ENCODE measurements around the gene CISD2.
"Not testable (repeated sequence)": the region's sequence is repeated elsewhere in the genome, so short reads cannot be mapped to it uniquely, and the experiment has no call there.

Gene CISD2

GRCh38 chr4:102850370-102850769 lies 18.4 kb upstream of the CISD2 start:
- no peak for DNase-seq

DNA sequence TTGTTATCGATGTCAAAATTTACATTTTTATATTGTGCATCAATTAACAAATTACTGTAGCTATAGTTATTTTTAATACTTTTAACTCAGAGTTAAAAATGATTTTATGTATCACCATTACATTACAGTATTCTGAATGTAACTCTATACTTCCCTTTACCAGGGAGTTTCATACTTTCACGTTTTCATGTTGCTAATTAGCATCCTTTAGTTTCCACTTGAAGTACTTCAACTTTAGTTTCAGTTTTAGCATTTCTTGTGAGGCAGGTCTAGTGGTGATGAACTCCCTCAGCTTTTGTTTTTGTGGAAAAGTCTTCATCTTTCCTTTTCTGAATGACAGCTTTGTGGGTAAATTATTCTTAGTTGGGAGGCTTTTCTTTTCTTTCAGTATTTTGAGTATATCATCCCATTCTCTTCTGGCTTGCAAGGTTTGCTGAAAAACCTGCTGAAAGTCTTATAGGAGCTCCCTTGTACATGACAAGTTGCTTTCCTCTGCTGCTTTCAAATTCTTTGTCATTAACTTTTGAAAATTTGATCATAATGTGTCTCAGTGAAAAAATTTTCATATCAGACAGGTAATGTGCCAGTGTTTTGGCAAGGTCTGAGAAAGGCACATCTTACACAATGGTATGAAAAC lies 9.8 kb upstream of the CISD2 start:
- DNase-seq, result no peak

GRCh38 chr4:102860611-102861324 lies 8.0 kb upstream of the CISD2 start:
- DNase-seq, result no peak

- DNase-seq, result no peak
Observed at GRCh38 chr4:102862016-102862415, 6.8 kb upstream of the CISD2 start.

DNA sequence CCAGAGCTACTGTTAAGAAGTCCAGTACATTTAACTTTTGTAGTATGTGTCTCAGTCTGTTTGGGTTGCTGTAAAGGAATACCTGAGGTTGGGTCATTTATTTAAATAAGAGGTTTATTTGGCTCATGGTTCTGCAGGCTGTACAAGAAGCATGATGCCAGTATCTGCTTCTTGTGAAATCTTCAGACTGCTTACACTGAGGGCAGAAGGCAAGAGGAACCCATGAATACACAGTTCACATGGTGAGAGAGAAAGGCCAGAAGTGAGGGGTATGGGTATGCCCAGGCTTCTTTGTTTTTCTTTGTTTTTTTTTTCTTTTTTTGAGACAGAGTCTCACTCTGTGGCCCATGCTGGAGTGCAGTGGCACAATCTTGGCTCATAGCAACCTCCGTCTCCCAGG lies 6.0 kb upstream of the CISD2 start:
- no peak for DNase-seq

- not testable (repeated sequence) for DNase-seq
Observed at GRCh38 chr4:102865327-102865726, 3.5 kb upstream of the CISD2 start.

DNA sequence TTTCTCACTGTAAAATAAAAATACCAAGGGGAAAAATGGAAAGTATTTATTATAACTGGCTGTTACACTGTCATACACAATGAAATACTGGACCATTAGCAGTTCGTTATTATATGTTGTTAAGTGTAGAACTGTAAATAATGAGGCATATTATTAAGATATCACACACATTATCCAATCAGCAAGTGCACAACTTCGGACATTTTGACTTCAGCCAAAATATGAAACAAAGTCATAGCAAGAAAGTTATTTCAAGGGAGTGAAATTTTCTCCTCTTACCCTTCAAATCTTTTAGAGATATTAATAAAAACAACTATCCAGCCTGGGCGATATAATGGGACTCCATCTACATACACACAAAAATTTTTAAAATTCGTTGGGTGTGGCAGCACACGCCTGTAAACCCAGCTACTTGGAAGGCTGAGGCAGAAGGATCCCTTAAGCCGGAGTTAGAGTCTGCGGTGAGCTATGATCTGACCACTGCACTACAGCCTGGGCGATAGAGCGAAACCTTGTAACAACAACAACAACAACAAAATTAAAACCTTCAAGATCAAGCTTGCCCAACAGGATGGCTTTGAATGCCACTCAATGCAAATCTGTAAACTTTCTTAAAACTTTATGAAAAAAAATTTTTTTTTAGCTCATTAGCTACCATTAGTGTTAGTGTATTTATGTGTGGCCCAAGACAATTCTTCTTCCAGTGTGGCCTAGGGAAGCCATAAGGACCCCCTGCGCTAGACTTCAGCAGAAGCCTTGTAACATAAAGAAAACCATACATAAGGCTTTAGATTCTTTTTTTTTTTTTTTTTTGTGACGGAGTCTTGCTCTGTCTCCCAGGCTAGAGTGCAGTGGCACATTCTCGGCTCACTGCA lies 1.3 kb upstream of the CISD2 start:
- DNase-seq, result no peak

GRCh38 chr4:102868153-102868780 lies 525 bp upstream of the CISD2 start:
- DNase-seq, result peak; percentile 74

DNA sequence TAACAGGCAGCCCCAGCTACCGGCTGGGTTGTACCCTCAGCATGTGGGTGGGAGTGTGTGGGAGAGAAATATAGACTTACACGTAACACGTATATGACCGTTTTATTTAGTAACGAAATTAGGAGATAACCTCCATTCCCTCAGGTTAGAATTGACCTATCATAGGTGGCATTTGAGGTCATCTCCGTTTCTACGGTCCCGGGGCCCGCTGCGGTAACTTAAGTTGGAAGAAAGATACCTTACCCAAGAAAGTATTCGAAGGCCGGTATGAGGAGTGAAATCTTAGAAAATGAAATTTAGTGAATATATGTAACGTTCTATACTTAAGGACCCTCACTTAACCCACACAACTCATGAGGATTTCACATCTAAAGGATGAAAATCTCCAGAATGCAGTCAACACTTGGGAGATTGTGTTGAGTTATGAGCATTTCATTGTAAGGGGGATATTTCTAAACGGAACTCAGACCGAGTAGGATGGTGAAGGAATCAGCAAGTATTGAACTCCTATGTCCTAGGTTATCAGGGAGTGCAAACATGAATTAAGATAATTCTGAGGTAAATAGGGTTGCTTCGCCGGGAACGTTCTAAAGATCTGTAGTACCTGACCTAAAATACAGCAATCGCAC lies 891 bp downstream of the CISD2 start:
- no peak for DNase-seq

- DNase-seq, result no peak
Observed at GRCh38 chr4:102871772-102872171, 3.0 kb downstream of the CISD2 start.

DNA sequence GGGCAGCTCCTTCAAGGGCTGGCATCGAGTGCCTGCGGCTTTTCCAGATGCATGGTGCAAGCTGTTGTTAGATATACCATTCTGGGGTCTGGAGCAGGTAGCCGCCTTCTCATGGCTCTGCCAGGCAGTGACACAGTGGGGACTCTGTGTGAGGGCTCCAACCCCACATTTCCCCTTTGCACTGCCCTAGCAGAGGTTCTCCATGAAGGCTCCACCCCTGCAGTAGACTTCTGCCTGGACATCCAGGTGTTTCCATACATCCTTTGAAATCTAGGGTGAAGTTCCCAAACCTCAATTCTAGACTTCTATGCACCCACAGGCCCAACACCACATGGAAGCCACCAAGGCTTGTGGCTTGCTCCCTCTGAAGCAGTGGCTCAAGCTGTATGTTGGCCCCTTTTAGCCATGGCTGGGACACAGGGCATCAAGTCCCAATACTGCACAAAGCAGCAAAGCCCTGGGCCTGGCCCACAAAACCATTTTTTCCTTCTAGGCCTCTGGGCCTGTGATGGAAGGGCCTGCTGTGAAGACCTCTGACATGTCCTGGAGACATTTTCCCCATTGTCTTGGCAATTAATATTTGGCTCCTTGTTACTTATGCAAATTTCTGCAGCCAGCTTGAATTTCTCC lies 8.8 kb downstream of the CISD2 start:
- DNase-seq, result not testable (repeated sequence)

DNA sequence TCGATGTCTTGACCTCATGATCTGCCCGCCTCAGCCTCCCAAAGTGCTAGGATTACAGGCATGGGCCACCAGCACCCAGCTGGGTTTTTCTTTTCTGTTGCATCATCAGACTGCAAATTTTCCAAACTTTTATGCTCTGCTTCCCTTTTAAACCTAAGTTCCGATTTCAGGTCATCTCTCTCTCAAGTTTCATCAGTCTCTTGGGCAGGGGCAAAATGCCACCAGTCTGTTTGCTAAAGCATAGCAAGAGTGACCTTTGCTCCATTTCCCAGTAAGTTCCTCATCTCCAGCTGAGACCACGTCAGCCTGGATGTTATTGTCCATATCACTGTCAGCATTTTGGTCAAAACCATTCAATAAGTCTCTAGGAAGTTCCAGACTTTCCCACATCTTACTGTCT lies 9.6 kb downstream of the CISD2 start:
- DNase-seq, result not testable (repeated sequence)

GRCh38 chr4:102878901-102879300 lies 10.1 kb downstream of the CISD2 start:
- DNase-seq, result no peak

GRCh38 chr4:102881343-102881742 lies 12.6 kb downstream of the CISD2 start:
- no peak for DNase-seq

DNA sequence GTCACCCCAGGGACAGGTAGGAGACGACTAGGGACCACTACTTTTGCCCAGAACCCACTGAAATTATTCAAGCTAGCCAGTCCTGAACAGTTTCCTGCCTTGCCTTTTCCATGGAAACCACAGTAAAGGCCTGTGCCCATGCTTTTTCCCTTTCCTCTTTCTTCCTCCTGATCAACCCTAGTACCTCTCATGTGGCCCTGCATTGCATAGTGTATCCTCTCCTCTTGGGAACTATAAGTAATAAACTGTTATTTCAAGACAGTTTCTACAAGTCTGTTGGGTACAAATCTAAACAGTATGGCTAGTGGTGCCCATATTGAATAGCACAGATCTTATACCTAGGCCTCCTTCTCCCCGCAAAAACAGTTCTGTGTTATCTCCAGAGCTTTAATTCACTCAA lies 14.5 kb downstream of the CISD2 start:
- no peak for DNase-seq

GRCh38 chr4:102888570-102888969 lies 19.8 kb downstream of the CISD2 start:
- not testable (repeated sequence) for DNase-seq

DNA sequence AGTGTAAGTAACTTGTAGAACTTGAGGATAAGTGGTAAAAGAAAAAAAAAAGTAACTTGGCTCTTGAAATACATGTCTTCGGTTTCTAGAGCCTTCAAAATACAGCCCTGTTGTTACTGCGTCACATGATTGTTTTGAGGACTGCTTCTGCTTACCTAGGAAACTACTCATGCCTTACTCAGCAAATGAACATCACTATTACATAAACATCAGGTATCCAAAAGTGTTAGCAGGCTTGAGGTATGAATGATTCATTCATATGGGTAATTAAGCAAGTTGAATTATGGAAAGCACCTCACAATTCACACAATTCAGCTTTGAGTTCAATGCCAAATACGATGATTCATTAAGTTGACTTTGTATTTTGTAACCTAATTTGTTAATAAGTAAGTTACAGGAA lies 21.1 kb downstream of the CISD2 start:
- not testable (repeated sequence) for DNase-seq

DNA sequence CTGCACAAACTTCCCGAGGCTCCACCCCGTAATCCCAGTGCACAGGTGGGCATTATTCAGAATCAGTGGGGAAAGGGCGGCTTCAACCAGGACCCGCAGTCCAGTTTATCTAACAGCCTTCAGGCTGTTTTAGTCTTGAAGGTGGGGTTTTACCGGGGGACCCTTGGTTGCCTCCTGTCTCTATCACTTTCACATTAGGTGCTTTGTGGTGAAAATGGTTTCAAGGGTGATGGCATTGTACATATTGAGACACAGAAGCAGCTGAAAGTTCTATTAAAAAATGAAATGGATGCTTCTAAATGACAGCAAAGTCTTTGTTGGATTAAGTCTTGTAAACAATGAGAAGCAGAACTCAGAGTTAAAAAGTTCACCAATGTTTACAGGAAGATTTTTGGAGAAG lies 27.8 kb downstream of the CISD2 start:
- not testable (repeated sequence) for DNase-seq

GRCh38 chr4:102897610-102898009 lies 28.8 kb downstream of the CISD2 start:
- not testable (repeated sequence) for DNase-seq

DNA sequence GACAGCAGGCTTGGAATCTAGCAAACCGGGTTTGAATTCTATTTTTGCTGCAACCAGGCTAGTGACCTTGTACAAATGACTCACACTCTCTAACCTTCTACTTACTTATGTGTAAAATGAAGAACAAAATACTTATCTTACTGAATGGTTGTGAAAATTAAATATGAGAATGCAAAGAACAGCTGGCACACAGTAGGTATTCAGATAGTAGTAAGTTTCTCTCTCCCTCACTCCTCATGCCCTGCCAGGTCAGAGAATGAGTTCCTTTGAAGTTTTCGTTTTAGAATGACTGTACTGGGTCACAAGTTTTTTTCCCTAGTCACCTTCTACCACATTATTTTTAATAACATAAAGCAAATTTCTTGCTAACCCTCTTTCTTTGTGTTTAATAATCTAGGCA lies 33.0 kb downstream of the CISD2 start:
- DNase-seq, result no peak

DNA sequence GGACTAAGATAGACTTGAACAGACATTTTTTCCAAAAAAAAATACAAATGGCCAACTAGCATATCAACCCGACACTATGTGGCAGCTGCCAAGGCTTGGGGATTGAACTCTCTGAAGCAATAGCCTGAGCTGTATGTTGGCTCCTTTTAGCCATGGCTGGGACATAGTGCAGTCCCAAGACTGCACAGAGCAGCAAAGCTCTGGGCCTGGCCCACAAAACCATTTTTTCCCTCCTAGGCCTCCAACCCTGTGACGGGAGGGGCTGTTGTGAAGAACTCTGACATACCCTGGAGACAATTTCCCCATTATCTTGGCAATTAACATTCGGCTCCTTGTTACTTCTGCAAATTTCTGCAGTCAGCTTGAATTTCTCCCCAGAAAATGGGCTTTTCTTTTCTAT lies 50.1 kb downstream of the CISD2 start:
- DNase-seq, result no peak

DNA sequence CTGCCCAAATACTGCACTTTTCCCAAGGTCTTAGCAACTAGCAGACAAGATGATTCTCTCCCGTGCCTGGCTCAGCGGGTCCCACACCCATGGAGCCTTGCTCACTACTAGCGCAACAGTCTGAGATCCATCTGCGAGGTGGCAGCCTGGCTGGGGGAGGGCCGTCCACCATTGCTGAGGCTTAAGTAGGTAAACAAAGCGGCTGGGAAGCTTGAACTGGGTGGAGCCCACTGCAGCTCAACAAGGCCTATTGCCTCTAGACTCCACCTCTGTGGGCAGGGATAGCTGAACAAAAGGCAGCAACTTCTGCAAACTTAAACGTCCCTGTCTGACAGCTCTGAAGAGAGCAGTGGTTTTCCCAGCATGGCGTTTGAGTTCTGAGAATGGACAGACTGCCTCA lies 50.9 kb downstream of the CISD2 start:
- not testable (repeated sequence) for DNase-seq
